Ishikawa (cell line): ENCODE results near the gene MAPKAPK5.

Experiments
- CEBPB ChIP-seq: IDR thresholded peaks from 2 replicates; pipeline ENCODE4 v1.6.1; 2012
- CREB1 ChIP-seq: IDR thresholded peaks from 2 replicates; pipeline ENCODE4 v1.6.1; 2012; ENCODE audit warnings: low read depth
- EGR1 ChIP-seq: IDR thresholded peaks from 2 replicates; pipeline ENCODE4 v1.6.1; 2012
- EP300 ChIP-seq: IDR thresholded peaks from 2 replicates; pipeline ENCODE4 v1.6.1; 2012; ENCODE audit warnings: borderline replicate concordance
- FOXM1 ChIP-seq: IDR thresholded peaks from 2 replicates; pipeline ENCODE4 v1.6.1; 2012; ENCODE audit warnings: low read depth, borderline replicate concordance
- MAX ChIP-seq: IDR thresholded peaks from 2 replicates; pipeline ENCODE4 v1.6.1; 2012
- NFIC ChIP-seq: IDR thresholded peaks from 2 replicates; pipeline ENCODE4 v1.6.1; 2012
- RAD21 ChIP-seq: IDR thresholded peaks from 2 replicates; pipeline ENCODE4 v1.6.1; 2012; ENCODE audit warnings: low read depth
- REST ChIP-seq: IDR thresholded peaks from 2 replicates; pipeline ENCODE4 v1.6.1; 2012; ENCODE audit warnings: low read depth, mild to moderate bottlenecking
- TAF1 ChIP-seq: IDR thresholded peaks from 2 replicates; pipeline ENCODE4 v1.6.1; 2012; ENCODE audit warnings: low read depth, mild to moderate bottlenecking
- TCF12 ChIP-seq: IDR thresholded peaks from 2 replicates; pipeline ENCODE4 v1.6.1; 2012; ENCODE audit warnings: low read depth
- TEAD4 ChIP-seq: IDR thresholded peaks from 2 replicates; pipeline ENCODE4 v1.6.1; 2012
- USF1 ChIP-seq: IDR thresholded peaks from 2 replicates; pipeline ENCODE4 v1.6.1; 2012
- YY1 ChIP-seq: IDR thresholded peaks from 2 replicates; pipeline ENCODE4 v1.6.1; 2012; ENCODE audit warnings: low read depth
- ZBTB7A ChIP-seq: IDR thresholded peaks from 2 replicates; pipeline ENCODE4 v1.6.1; 2012; ENCODE audit warnings: low read depth

The MAPKAPK5 gene

GRCh38 chr12:111925171-111925570 lies 83.1 kb downstream of the MAPKAPK5 start:
- TF ChIP-seq REST (no peak), NFIC (no peak), CEBPB (no peak), EP300 (no peak), FOXM1 (no peak), MAX (no peak), TCF12 (no peak), ZBTB7A (no peak), USF1 (no peak), EGR1 (no peak)

- TF ChIP-seq FOXM1, result no peak
- no peak for TF ChIP-seq YY1
- no peak for TF ChIP-seq CEBPB
- no peak for TF ChIP-seq MAX
- TF ChIP-seq ZBTB7A, result no peak
- TF ChIP-seq TCF12, result no peak
- no peak for TF ChIP-seq EP300
- no peak for TF ChIP-seq TAF1
- TF ChIP-seq EGR1, result no peak
- TF ChIP-seq RAD21, result no peak
- no peak for TF ChIP-seq NFIC
- no peak for TF ChIP-seq TEAD4
- TF ChIP-seq USF1, result no peak
- no peak for TF ChIP-seq REST
- no peak for TF ChIP-seq CREB1
Measured at GRCh38 chr12:111926631-111927030, 84.6 kb downstream of the MAPKAPK5 start.

- TF ChIP-seq REST (no peak), TAF1 (no peak), EP300 (no peak), TEAD4 (no peak), MAX (no peak), CEBPB (no peak), CREB1 (no peak)
Measured at GRCh38 chr12:111927346-111927745, 85.3 kb downstream of the MAPKAPK5 start.

- TF ChIP-seq EP300 (no peak), NFIC (no peak), CREB1 (no peak), REST (no peak), RAD21 (no peak), TEAD4 (no peak), USF1 (no peak)
Measured at GRCh38 chr12:111932241-111932640, 90.2 kb downstream of the MAPKAPK5 start.
